Caco-2 (cell line): ENCODE data around the gene CRABP2. TPM values are rescaled to one million over a fixed set of nuclear protein-coding genes. Genes with fewer than 3 reads are reported as not detected.

Source experiments
- BruUV-seq: library from RNA; stranded (reverse); fragments of 400-500 nt; replicated peaks from 2 replicates; lab custom pipeline; 2021; lab: Mats Ljungman, UMichigan
- CTCF ChIA-PET: fragments of 300-600 bp; sonication (Branson Sonifier 250); formaldehyde crosslinking; loops from one replicate; lab custom pipeline; 2022; ENCODE audit warnings: antibody characterized with exemption; lab: Charles Lee
- POLR2A ChIA-PET: fragments of 300-600 bp; sonication (Branson Sonifier 250); formaldehyde crosslinking; loops from one replicate; lab custom pipeline; 2022; ENCODE audit warnings: antibody characterized with exemption; lab: Charles Lee
- DNase-seq, 2 experiments: peaks; one replicate each; pipeline versions ENCODE4 v3.0.0 to v3.0.0-alpha.2; 2020 to 2022
- H3K27me3 ChIP-seq: replicated peaks from 2 replicates; pipeline ENCODE4 v1.6.0; 2011; ENCODE audit warnings: low read length; ENCODE audit not compliant: control insufficient read depth, insufficient read depth
- H3K36me3 ChIP-seq: 2 replicates; pipeline ENCODE4 v1.5.1; 2011; ENCODE audit warnings: low read length; ENCODE audit not compliant: control insufficient read depth, insufficient read depth
- H3K4me1 ChIP-seq: fragments of 250-450 bp; sonication (Bioruptor Pico); 2 replicates; pipeline ENCODE4 v1.5.1; 2020; ENCODE audit warnings: mild to moderate bottlenecking
- H3K4me3 ChIP-seq: 2 replicates; pipeline ENCODE4 v1.5.1; 2011; ENCODE audit warnings: low read depth, mild to moderate bottlenecking, control low read depth, low read length
- H3K9me3 ChIP-seq: fragments of 250-450 bp; sonication (Bioruptor Pico); 2 replicates; pipeline ENCODE4 v1.5.1; 2020; ENCODE audit warnings: mild to moderate bottlenecking, moderate library complexity
- H3K27ac Mint-ChIP-seq: one replicate; pipeline ENCODE4 v1.8.0; 2022; ENCODE audit warnings: mixed read lengths; ENCODE audit not compliant: unreplicated experiment
- H3K27me3 Mint-ChIP-seq: one replicate; pipeline ENCODE4 v1.8.0; 2022; ENCODE audit warnings: mixed read lengths; ENCODE audit not compliant: insufficient read depth, unreplicated experiment
- H3K36me3 Mint-ChIP-seq: one replicate; pipeline ENCODE4 v1.8.0; 2022; ENCODE audit warnings: mild to moderate bottlenecking, mixed read lengths; ENCODE audit not compliant: insufficient read depth, unreplicated experiment
- H3K4me1 Mint-ChIP-seq: one replicate; pipeline ENCODE4 v1.8.0; 2022; ENCODE audit warnings: low read depth, mixed read lengths; ENCODE audit not compliant: unreplicated experiment
- H3K4me3 Mint-ChIP-seq: one replicate; pipeline ENCODE4 v1.8.0; 2022; ENCODE audit warnings: mild to moderate bottlenecking, moderate library complexity, mixed read lengths; ENCODE audit not compliant: unreplicated experiment
- H3K9me3 Mint-ChIP-seq: one replicate; pipeline ENCODE4 v1.8.0; 2022; ENCODE audit warnings: mixed read lengths; ENCODE audit not compliant: unreplicated experiment
- CTCF ChIP-seq, 2 experiments: fragments of 200-600 bp in 1 of 2; IDR thresholded peaks; 1 replicate in 1 of 2; 2 replicates in 1 of 2; pipeline versions ENCODE4 v1.5.1 to v1.8.0; 2011 to 2022; ENCODE audit warnings: antibody characterized with exemption in 1 of 2, control low read depth in 1 of 2, inconsistent platforms in 1 of 2, low read depth in 1 of 2, low read length in 1 of 2, mild to moderate bottlenecking in 1 of 2, moderate library complexity in 1 of 2; ENCODE audit not compliant: insufficient read depth in 1 of 2, severe bottlenecking in 1 of 2, unreplicated experiment in 1 of 2
- intact Hi-C: fragments of 100-400 bp; cut with micrococcal nuclease; formaldehyde crosslinking; loops from one replicate; pipeline ENCODE4 v1.10.0; 2022; ENCODE audit not compliant: unreplicated experiment
- total RNA-seq: library from RNA; stranded (reverse); gene quantifications from 2 replicates; pipeline ENCODE4 v1.2.3, GENCODE V29; 2022

CRABP2 gene
- total RNA-seq, 1 experiment from 2014 or later, result 27.1 TPM

GRCh38 chr1:156704166-156704711 lies 1.1 kb downstream of the CRABP2 start:
- no peaks in the 10 kb centered on the region for H3K27me3 ChIP-seq
- H3K36me3 ChIP-seq, result peaks cover 1% of the 10 kb centered on the region
- H3K27ac Mint-ChIP-seq, result peak overlapping the region; percentile 32
- peaks cover 9% of the 10 kb centered on the region for H3K36me3 Mint-ChIP-seq
- DNase-seq, result no peak
- no TSS peak for BruUV-seq
- no peak for TF ChIP-seq CTCF (IDR thresholded peaks at IDR 0.05; ENCODE audit: insufficient read depth in 1 of 2, low read depth in 1 of 2, low read length in 1 of 2, severe bottlenecking in 1 of 2, unreplicated experiment in 1 of 2)
- intact Hi-C loops, result no loop called here
- H3K4me1 ChIP-seq, result peaks cover 7% of the 10 kb centered on the region
- H3K4me1 Mint-ChIP-seq, result peaks cover 16% of the 10 kb centered on the region
- POLR2A ChIA-PET, result interaction anchor here (1.0 kb wide), 1 partner anchor 28 kb away, joined by 3 read pairs; the partner anchor contains the start of gene NES
- H3K9me3 ChIP-seq, result no peaks in the 10 kb centered on the region
- H3K9me3 Mint-ChIP-seq, result no peaks in the 10 kb centered on the region
- CTCF ChIA-PET, result interaction anchor here (0.7 to 7.3 kb wide), 5 partner anchors 11 to 27 kb away, joined by 3 to 190 read pairs (median 24); partner anchors contain the start of genes ISG20L2, METTL25B and NES
- H3K4me3 Mint-ChIP-seq, result peak overlapping the region; percentile 90
- no peaks in the 10 kb centered on the region for H3K27me3 Mint-ChIP-seq
- H3K4me3 ChIP-seq, result peak overlapping the region; percentile 53

GRCh38 chr1:156703741-156704140 lies 1.6 kb downstream of the CRABP2 start:
- H3K27ac Mint-ChIP-seq, result no peak overlapping the region
- Histone ChIP-seq H3K36me3 (peaks cover 1% of the 10 kb centered on the region), H3K27me3 (no peaks in the 10 kb centered on the region), H3K9me3 (no peaks in the 10 kb centered on the region), H3K4me3 (no peak overlapping the region), H3K4me1 (peaks cover 7% of the 10 kb centered on the region)
- DNase-seq, result no peak
- BruUV-seq, result no TSS peak
- ChIA-PET CTCF (interaction anchor here (7.3 kb wide), 1 partner anchor 14 kb away, joined by 190 read pairs; no protein-coding TSS in a partner anchor), POLR2A (no interaction called here)
- TF ChIP-seq CTCF (IDR thresholded peaks at IDR 0.05; ENCODE audit: insufficient read depth in 1 of 2, low read depth in 1 of 2, low read length in 1 of 2, severe bottlenecking in 1 of 2, unreplicated experiment in 1 of 2), result no peak
- H3K9me3 Mint-ChIP-seq, result no peaks in the 10 kb centered on the region
- intact Hi-C loops, result no loop called here
- peaks cover 13% of the 10 kb centered on the region for H3K36me3 Mint-ChIP-seq
- peaks cover 16% of the 10 kb centered on the region for H3K4me1 Mint-ChIP-seq
- H3K27me3 Mint-ChIP-seq, result no peaks in the 10 kb centered on the region
- peak overlapping the region; percentile 90 for H3K4me3 Mint-ChIP-seq

- intact Hi-C loops, result no loop called here
Measured at GRCh38 chr1:156703336-156703735, 2.0 kb downstream of the CRABP2 start.

More at GRCh38 chr1:156703336-156703735, 2.0 kb downstream of the CRABP2 start:
- DNase-seq, result no peak
- no peak overlapping the region for H3K4me3 Mint-ChIP-seq
- no peak overlapping the region for H3K27ac Mint-ChIP-seq
- peaks cover 16% of the 10 kb centered on the region for H3K4me1 Mint-ChIP-seq
- peaks cover 1% of the 10 kb centered on the region for H3K36me3 ChIP-seq
- H3K36me3 Mint-ChIP-seq, result peaks cover 17% of the 10 kb centered on the region
- TF ChIP-seq CTCF (IDR thresholded peaks at IDR 0.05; ENCODE audit: insufficient read depth in 1 of 2, low read depth in 1 of 2, low read length in 1 of 2, severe bottlenecking in 1 of 2, unreplicated experiment in 1 of 2), result no peak
- no peaks in the 10 kb centered on the region for H3K27me3 Mint-ChIP-seq
- no peak overlapping the region for H3K4me3 ChIP-seq
- no peaks in the 10 kb centered on the region for H3K9me3 ChIP-seq
- H3K27me3 ChIP-seq, result no peaks in the 10 kb centered on the region
- H3K9me3 Mint-ChIP-seq, result no peaks in the 10 kb centered on the region
- POLR2A ChIA-PET, result no interaction called here
- CTCF ChIA-PET, result interaction anchor here (0.7 to 7.3 kb wide), 3 partner anchors 10 to 27 kb away, joined by 4 to 190 read pairs (median 4); partner anchors contain the start of gene NES
- no TSS peak for BruUV-seq
- peaks cover 7% of the 10 kb centered on the region for H3K4me1 ChIP-seq
